ENCODE measurements around the gene DCTD.

Gene DCTD

GRCh38 chr4:182886205-182886604 is 31.0 kb downstream of the DCTD start:
- DNase-seq (ENCODE audit: insufficient read length) (no peak), FAIRE-seq (no peak)
- TF ChIP-seq TAF1 (IDR thresholded peaks at IDR 0.05; ENCODE audit: borderline replicate concordance, low read depth, low read length), result no peak
- no peak for TF ChIP-seq POLR2A (IDR thresholded peaks at IDR 0.05; ENCODE audit: low read depth, low read length)
- no peak for TF ChIP-seq POLR2AphosphoS5 (IDR thresholded peaks at IDR 0.05; ENCODE audit: low read depth, low read length)

- FAIRE-seq (no peak), DNase-seq (ENCODE audit: insufficient read length) (no peak)
- TF ChIP-seq TAF1 (IDR thresholded peaks at IDR 0.05; ENCODE audit: borderline replicate concordance, low read depth, low read length) (no peak), POLR2AphosphoS5 (IDR thresholded peaks at IDR 0.05; ENCODE audit: low read depth, low read length) (no peak), POLR2A (IDR thresholded peaks at IDR 0.05; ENCODE audit: low read depth, low read length) (no peak)
Observed at GRCh38 chr4:182885738-182886077, 31.5 kb downstream of the DCTD start.

DNA sequence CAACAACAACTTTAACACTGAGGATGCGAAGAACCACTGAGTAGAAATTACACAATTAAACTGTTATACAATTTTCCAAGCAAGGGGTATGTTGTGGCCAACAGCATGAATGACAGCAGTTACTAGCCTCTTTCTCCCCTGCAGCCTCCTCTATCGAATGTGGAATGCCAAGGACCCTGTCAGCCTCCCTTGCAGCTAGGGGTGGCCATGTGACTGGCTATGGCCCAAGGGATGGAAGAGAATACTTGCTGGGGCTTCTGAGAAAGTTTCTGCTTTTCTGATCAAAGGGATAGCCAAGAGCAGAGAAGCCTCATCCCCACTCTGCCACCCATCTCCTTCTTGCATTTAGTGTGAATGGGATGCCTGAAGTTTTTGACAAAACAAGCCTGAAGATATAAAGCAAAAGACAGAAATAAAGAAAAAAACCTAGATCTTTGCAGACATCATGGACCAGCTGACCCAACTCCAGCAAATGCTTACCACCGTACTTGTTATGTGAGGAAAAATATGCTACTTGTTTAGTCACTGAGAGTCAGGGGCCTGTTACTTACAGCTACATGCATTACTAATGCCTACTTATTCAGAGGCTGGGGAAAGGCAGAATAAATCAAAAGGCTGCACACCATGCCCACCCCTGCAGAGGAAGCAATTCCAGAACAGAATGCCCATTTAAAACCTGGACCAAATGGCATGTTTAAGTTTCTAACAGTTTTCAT is 32.0 kb downstream of the DCTD start:
- FAIRE-seq (no peak), DNase-seq (ENCODE audit: insufficient read length) (no peak)
- TF ChIP-seq POLR2AphosphoS5 (IDR thresholded peaks at IDR 0.05; ENCODE audit: low read depth, low read length) (no peak), TAF1 (IDR thresholded peaks at IDR 0.05; ENCODE audit: borderline replicate concordance, low read depth, low read length) (no peak), POLR2A (IDR thresholded peaks at IDR 0.05; ENCODE audit: low read depth, low read length) (no peak)

DNA sequence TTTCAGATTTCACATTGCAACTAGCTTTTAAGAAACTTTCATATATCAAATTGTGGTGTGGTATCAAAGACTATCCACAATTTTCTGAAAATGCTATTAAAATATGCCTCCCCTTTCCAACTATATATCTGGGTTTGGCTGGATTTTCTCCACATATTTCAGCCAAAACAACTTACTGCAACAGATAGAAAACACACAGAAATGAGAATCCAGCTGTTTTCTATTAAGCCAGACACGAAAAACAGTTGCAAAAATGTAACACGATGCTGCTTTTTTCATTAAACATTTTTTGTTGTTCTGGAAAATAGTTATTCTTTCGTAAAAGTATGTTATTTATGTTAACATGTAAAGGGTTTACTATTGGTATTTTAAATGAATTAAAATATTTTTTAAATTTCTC is 33.1 kb downstream of the DCTD start:
- FAIRE-seq (no peak), DNase-seq (ENCODE audit: insufficient read length) (no peak)
- no peak for TF ChIP-seq POLR2A (IDR thresholded peaks at IDR 0.05; ENCODE audit: low read depth, low read length)
- no peak for TF ChIP-seq POLR2AphosphoS5 (IDR thresholded peaks at IDR 0.05; ENCODE audit: low read depth, low read length)
- no peak for TF ChIP-seq TAF1 (IDR thresholded peaks at IDR 0.05; ENCODE audit: borderline replicate concordance, low read depth, low read length)

DNA sequence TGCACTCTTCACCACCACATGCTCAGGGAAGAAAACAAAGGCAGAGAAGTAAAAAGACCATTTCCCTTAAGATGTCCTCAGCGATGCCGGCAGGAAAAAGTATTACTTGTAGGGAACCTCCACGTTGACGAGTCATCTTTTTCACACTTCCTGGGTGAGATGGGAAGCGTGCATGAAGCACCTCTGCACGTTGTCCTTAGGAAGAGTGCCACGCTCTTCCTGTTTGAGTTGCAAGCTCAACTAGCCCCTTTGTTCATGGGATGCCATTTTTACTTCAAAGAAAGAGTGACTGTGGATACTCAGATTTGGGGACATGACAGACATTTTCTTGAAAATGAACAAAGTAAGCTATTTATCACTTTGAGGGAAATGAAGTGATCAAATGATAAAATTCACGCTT is 33.8 kb downstream of the DCTD start:
- DNase-seq (ENCODE audit: insufficient read length), result no peak
- FAIRE-seq, result no peak
- TF ChIP-seq TAF1 (IDR thresholded peaks at IDR 0.05; ENCODE audit: borderline replicate concordance, low read depth, low read length) (no peak), POLR2A (IDR thresholded peaks at IDR 0.05; ENCODE audit: low read depth, low read length) (no peak), POLR2AphosphoS5 (IDR thresholded peaks at IDR 0.05; ENCODE audit: low read depth, low read length) (no peak)

DNA sequence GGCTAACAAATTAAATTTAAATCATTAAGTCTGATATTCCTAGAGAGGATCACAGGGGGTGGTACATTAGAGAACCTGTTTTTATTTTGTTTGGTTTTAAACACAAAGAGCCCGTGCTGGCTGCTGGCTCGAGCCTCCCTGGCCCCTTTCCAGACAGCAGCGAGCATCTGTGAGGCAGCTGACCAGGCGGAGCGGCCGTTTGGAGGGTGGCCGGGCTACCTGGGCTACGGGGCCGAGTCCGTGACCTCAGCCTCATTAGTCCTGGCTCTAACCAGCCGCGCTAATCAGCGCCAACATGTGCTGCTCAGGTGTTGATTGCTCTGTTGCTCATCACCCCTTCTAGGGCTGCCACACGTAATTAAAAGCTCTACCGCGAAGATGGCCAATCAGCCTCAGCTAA is 35.3 kb downstream of the DCTD start:
- DNase-seq (ENCODE audit: insufficient read length) (no peak), FAIRE-seq (no peak)
- TF ChIP-seq POLR2AphosphoS5 (IDR thresholded peaks at IDR 0.05; ENCODE audit: low read depth, low read length) (no peak), TAF1 (IDR thresholded peaks at IDR 0.05; ENCODE audit: borderline replicate concordance, low read depth, low read length) (no peak), POLR2A (IDR thresholded peaks at IDR 0.05; ENCODE audit: low read depth, low read length) (no peak)

DNA sequence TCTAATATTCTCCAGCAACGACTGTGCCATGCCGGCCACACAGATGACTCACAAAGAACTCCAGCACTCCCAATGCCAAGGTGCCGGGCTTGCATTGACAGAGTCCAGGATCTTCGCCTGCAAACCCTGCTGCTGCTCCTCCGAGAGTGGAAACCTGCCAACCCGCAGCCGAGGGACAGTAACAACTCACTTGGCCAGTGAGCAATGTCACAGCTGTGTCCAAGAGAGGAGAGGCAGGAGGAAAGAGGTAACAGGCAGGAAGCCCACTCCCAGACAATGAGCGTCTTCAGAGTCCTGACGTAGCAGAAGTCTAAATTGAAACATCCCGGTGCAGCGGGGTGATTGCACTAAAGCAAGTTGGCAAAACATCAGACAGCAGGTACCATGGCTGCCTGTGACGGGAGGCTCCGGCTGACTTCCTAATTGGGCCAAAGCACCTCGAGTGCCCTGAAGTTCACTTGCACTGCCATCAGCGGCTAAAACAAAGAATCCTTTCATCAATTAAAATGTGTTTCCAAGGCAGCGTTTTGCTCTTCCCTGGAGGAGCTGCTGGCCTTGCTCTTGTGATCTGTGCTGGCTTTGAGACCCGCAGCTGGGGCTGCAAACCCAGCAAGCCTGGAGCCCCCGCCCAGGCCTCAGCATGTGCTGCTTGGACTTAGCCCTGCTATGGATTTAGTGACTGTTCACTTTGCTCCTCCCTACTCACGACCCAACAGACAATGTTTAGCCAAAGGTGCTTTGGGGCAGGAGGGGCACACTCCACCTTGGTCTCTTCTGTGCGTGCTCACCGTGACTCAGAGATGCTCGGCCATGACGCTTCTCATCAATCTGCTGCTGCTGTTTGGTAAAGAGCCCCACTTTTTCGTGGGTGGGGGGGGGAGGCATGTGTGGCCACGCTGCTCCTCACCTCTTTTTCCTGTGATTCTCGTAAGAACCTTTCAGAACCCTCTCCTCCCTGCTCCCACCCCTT is 36.5 kb downstream of the DCTD start:
- FAIRE-seq (no peak), DNase-seq (ENCODE audit: insufficient read length) (no peak)
- TF ChIP-seq POLR2A (IDR thresholded peaks at IDR 0.05; ENCODE audit: low read depth, low read length) (no peak), POLR2AphosphoS5 (IDR thresholded peaks at IDR 0.05; ENCODE audit: low read depth, low read length) (no peak), TAF1 (IDR thresholded peaks at IDR 0.05; ENCODE audit: borderline replicate concordance, low read depth, low read length) (no peak)

- DNase-seq (ENCODE audit: insufficient read length) (no peak), FAIRE-seq (no peak)
- TF ChIP-seq POLR2A (IDR thresholded peaks at IDR 0.05; ENCODE audit: low read depth, low read length), result no peak
Observed at GRCh38 chr4:182879913-182880312, 37.3 kb downstream of the DCTD start.

GRCh38 chr4:182878633-182879495 is 38.3 kb downstream of the DCTD start:
- no peak for TF ChIP-seq POLR2AphosphoS5 (IDR thresholded peaks at IDR 0.05; ENCODE audit: low read depth, low read length)
- TF ChIP-seq TAF1 (IDR thresholded peaks at IDR 0.05; ENCODE audit: borderline replicate concordance, low read depth, low read length), result no peak
- TF ChIP-seq POLR2A (IDR thresholded peaks at IDR 0.05; ENCODE audit: low read depth, low read length), result no peak
- FAIRE-seq, result no peak
- DNase-seq (ENCODE audit: insufficient read length), result no peak

DNA sequence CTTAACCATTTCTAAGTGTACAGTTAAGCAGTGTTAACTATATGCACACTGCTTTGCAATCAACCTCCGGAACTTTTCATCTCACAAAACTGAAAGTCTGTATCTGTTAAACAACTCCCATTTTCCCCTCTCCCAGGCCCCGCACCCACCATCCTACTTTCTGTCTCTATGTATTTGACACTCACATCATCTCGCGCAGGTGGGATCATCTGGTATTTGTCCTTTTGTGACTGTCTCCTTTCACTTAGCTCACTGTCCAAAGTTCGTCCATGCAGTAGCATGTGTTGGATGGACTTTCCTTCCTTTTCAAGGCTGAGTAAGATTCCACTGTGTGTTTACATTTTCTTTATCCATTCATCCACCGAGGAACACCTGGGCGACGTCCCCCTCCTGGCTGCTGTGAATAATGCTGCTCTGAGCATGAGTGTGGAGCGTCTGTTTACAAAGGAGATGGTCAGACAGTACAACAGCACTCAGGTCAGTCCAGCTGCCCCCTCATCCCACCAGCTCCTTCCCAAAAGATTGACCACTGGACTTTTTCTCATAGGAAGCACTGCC is 39.8 kb downstream of the DCTD start:
- DNase-seq (ENCODE audit: insufficient read length) (no peak), FAIRE-seq (no peak)
- TF ChIP-seq POLR2A (IDR thresholded peaks at IDR 0.05; ENCODE audit: low read depth, low read length) (no peak), TAF1 (IDR thresholded peaks at IDR 0.05; ENCODE audit: borderline replicate concordance, low read depth, low read length) (no peak), POLR2AphosphoS5 (IDR thresholded peaks at IDR 0.05; ENCODE audit: low read depth, low read length) (no peak)

- DNase-seq (ENCODE audit: insufficient read length) (no peak), FAIRE-seq (no peak)
- no peak for TF ChIP-seq POLR2A (IDR thresholded peaks at IDR 0.05; ENCODE audit: low read depth, low read length)
- TF ChIP-seq TAF1 (IDR thresholded peaks at IDR 0.05; ENCODE audit: borderline replicate concordance, low read depth, low read length), result no peak
- TF ChIP-seq POLR2AphosphoS5 (IDR thresholded peaks at IDR 0.05; ENCODE audit: low read depth, low read length), result no peak
Observed at GRCh38 chr4:182876427-182876826, 40.8 kb downstream of the DCTD start.
